ENCODE measurements around the gene ASIC4. TPM values are rescaled to one million over a fixed set of nuclear protein-coding genes. Genes with fewer than 3 reads are reported as not detected.
A peak's percentile ranks its signal among the peaks of the same experiment; 100 is the strongest.

The ASIC4 gene
- total and polyA plus RNA-seq, 9 of the 15 experiments (the other 6 are each of a cell fraction or from before 2014, with no cell fraction given), result 0.07 to 19.2 (median 4.8) TPM

GRCh38 chr2:219498280-219499057 is 15.8 kb upstream of the ASIC4 start, which contains the start of gene GMPPA (continued):
- TF ChIP-seq ADNP (tag; IDR thresholded peaks at IDR 0.05) (no peak), DACH1 (IDR thresholded peaks at IDR 0.05; ENCODE audit: partially characterized antibody) (no peak), CREB1 (IDR thresholded peaks at IDR 0.05) (no peak), CREB1 (CRISPR knock-in tag; IDR thresholded peaks at IDR 0.05) (no peak; the same call in 1 of the 2 replicates), PHF21A (IDR thresholded peaks at IDR 0.05; ENCODE audit: borderline replicate concordance, low read depth) (no peak)
- TF ChIP-seq, protein P1, sequence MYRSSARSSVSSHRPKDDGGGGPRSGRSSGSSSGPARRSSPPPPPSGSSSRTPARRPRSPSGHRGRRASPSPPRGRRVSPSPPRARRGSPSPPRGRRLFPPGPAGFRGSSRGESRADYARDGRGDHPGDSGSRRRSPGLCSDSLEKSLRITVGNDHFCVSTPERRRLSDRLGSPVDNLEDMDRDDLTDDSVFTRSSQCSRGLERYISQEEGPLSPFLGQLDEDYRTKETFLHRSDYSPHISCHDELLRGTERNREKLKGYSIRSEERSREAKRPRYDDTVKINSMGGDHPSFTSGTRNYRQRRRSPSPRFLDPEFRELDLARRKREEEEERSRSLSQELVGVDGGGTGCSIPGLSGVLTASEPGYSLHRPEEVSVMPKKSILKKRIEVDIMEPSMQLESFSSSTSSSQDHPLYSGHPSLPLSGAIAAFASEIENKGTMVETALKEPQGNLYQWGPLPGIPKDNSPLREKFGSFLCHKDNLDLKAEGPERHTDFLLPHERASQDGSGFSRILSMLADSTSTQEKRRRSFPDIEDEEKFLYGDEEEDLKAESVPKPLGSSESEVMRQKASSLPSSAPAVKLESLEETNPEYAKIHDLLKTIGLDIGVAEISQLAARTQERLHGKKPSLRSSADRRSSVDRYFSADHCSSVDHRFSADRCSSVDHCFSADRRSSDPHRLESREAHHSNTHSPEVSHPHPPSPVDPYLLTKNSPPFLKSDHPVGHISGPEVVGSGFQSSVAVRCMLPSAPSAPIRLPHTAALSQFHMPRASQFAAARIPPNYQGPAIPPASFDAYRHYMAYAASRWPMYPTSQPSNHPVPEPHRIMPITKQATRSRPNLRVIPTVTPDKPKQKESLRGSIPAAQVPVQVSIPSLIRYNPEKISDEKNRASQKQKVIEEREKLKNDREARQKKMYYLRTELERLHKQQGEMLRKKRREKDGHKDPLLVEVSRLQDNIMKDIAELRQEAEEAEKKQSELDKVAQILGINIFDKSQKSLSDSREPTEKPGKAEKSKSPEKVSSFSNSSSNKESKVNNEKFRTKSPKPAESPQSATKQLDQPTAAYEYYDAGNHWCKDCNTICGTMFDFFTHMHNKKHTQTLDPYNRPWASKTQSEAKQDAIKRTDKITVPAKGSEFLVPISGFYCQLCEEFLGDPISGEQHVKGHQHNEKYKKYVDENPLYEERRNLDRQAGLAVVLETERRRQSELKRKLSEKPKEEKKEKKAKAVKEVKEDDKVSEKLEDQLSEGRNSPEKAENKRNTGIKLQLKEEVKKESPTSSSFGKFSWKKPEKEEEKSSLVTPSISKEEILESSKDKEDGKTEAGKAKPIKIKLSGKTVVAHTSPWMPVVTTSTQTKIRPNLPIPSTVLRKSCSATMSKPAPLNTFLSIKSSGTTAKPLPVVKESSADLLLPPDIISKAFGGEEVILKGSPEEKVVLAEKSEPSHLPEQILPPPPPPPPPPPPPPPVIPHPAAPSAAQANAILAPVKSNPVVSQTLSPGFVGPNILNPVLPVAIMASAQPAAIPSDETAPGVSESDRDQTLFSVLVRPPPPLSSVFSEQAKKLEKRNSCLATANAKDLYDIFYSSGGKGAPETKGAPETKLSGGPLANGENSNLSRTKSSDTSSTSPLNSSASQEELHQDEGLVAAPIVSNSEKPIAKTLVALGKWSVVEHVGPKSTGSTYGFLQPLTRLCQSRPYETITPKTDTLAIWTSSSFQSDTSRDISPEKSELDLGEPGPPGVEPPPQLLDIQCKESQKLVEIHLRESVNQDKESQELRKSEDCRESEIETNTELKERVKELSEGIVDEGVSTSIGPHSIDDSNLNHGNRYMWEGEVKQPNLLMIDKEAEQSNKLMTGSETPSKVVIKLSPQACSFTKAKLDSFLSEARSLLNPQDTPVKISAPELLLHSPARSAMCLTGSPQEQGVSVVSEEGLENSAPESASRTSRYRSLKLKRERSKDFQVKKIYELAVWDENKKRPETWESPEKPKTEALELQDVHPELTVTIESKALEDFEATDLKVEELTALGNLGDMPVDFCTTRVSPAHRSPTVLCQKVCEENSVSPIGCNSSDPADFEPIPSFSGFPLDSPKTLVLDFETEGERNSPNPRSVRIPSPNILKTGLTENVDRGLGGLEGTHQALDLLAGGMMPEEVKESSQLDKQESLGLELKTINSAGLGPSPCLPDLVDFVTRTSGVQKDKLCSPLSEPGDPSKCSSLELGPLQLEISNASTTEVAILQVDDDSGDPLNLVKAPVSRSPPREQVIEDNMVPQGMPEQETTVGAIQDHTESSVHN (IDR thresholded peaks at IDR 0.05; ENCODE audit: borderline replicate concordance in 1 of 2, low read depth in 1 of 2), result no peak
- TF ChIP-seq, protein P2, sequence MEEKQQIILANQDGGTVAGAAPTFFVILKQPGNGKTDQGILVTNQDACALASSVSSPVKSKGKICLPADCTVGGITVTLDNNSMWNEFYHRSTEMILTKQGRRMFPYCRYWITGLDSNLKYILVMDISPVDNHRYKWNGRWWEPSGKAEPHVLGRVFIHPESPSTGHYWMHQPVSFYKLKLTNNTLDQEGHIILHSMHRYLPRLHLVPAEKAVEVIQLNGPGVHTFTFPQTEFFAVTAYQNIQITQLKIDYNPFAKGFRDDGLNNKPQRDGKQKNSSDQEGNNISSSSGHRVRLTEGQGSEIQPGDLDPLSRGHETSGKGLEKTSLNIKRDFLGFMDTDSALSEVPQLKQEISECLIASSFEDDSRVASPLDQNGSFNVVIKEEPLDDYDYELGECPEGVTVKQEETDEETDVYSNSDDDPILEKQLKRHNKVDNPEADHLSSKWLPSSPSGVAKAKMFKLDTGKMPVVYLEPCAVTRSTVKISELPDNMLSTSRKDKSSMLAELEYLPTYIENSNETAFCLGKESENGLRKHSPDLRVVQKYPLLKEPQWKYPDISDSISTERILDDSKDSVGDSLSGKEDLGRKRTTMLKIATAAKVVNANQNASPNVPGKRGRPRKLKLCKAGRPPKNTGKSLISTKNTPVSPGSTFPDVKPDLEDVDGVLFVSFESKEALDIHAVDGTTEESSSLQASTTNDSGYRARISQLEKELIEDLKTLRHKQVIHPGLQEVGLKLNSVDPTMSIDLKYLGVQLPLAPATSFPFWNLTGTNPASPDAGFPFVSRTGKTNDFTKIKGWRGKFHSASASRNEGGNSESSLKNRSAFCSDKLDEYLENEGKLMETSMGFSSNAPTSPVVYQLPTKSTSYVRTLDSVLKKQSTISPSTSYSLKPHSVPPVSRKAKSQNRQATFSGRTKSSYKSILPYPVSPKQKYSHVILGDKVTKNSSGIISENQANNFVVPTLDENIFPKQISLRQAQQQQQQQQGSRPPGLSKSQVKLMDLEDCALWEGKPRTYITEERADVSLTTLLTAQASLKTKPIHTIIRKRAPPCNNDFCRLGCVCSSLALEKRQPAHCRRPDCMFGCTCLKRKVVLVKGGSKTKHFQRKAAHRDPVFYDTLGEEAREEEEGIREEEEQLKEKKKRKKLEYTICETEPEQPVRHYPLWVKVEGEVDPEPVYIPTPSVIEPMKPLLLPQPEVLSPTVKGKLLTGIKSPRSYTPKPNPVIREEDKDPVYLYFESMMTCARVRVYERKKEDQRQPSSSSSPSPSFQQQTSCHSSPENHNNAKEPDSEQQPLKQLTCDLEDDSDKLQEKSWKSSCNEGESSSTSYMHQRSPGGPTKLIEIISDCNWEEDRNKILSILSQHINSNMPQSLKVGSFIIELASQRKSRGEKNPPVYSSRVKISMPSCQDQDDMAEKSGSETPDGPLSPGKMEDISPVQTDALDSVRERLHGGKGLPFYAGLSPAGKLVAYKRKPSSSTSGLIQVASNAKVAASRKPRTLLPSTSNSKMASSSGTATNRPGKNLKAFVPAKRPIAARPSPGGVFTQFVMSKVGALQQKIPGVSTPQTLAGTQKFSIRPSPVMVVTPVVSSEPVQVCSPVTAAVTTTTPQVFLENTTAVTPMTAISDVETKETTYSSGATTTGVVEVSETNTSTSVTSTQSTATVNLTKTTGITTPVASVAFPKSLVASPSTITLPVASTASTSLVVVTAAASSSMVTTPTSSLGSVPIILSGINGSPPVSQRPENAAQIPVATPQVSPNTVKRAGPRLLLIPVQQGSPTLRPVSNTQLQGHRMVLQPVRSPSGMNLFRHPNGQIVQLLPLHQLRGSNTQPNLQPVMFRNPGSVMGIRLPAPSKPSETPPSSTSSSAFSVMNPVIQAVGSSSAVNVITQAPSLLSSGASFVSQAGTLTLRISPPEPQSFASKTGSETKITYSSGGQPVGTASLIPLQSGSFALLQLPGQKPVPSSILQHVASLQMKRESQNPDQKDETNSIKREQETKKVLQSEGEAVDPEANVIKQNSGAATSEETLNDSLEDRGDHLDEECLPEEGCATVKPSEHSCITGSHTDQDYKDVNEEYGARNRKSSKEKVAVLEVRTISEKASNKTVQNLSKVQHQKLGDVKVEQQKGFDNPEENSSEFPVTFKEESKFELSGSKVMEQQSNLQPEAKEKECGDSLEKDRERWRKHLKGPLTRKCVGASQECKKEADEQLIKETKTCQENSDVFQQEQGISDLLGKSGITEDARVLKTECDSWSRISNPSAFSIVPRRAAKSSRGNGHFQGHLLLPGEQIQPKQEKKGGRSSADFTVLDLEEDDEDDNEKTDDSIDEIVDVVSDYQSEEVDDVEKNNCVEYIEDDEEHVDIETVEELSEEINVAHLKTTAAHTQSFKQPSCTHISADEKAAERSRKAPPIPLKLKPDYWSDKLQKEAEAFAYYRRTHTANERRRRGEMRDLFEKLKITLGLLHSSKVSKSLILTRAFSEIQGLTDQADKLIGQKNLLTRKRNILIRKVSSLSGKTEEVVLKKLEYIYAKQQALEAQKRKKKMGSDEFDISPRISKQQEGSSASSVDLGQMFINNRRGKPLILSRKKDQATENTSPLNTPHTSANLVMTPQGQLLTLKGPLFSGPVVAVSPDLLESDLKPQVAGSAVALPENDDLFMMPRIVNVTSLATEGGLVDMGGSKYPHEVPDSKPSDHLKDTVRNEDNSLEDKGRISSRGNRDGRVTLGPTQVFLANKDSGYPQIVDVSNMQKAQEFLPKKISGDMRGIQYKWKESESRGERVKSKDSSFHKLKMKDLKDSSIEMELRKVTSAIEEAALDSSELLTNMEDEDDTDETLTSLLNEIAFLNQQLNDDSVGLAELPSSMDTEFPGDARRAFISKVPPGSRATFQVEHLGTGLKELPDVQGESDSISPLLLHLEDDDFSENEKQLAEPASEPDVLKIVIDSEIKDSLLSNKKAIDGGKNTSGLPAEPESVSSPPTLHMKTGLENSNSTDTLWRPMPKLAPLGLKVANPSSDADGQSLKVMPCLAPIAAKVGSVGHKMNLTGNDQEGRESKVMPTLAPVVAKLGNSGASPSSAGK (IDR thresholded peaks at IDR 0.05), result peak; percentile 73; the same call in 1 of the 2 replicates

All from K562 (cell line).